T-helper 2 cell treated with Interferon-gamma antibody and Interleukin-4, amounts not matched to agents 5 μg/mL and 100 μg/mL, for 36 hours (primary cell): Measurements from ENCODE around the gene TMEM63C.

Experiments used
- DNase-seq: peaks from one replicate; pipeline ENCODE4 v3.0.0; 2021; ENCODE audit warnings: low spot score
- H3K27ac Mint-ChIP-seq: one replicate; pipeline ENCODE4 v1.8.0; 2021; ENCODE audit warnings: mild to moderate bottlenecking, mixed read lengths
- H3K27me3 Mint-ChIP-seq: one replicate; pipeline ENCODE4 v1.8.0; 2021; ENCODE audit warnings: low read depth, mixed read lengths
- H3K36me3 Mint-ChIP-seq: one replicate; pipeline ENCODE4 v1.8.0; 2021; ENCODE audit warnings: low read depth, mixed read lengths
- H3K4me1 Mint-ChIP-seq: one replicate; pipeline ENCODE4 v1.8.0; 2021; ENCODE audit warnings: low read depth, mixed read lengths
- H3K4me3 Mint-ChIP-seq: one replicate; pipeline ENCODE4 v1.8.0; 2022; ENCODE audit warnings: mild to moderate bottlenecking, moderate library complexity, mixed read lengths
- H3K9me3 Mint-ChIP-seq: one replicate; pipeline ENCODE4 v1.8.0; 2021; ENCODE audit warnings: mixed read lengths

Gene TMEM63C

DNA sequence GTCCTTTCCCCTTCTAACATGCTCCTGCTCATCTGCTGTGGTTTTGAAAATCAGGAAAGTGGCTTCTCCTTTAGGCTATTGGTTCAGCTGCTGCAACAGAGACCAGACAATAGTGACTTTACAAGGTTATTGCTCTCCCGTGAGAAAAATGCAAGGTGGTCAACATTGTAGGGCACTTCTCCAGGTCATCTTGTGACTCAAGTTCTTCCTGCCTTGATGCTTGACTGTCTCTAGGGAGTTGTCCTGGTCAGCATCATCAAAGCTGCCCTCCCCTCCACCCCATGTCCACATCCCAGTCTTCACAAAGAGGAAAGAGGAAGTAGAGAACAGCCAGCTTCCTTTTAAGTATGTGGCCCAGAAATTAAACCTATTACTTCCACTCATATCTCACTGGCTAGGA, 3.9 kb upstream of the TMEM63C start:
- no peak for DNase-seq
- Mint-ChIP-seq H3K9me3 (no peaks in the 10 kb centered on the region), H3K36me3 (no peaks in the 10 kb centered on the region), H3K27ac (no peak overlapping the region), H3K4me1 (peaks cover 4% of the 10 kb centered on the region), H3K27me3 (peaks cover 21% of the 10 kb centered on the region), H3K4me3 (no peak overlapping the region)

DNA sequence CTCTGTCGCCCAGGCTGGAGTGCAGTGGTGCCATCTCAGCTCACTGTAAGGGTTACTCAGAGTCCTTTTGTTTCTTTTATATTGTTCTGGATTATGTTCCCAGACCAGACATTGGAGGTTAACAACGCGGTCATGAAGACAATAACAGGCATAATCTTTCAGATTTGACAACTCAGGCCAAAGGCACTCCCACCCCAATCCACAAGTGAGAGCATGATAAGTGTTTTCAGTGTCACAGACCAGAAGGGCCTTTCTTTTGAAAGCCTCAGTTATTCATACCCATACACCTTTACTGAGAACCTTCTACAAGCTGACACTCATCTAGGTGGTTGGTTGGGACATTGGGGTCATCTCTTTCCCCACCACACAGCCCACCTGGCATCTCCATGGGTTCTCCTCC, 2.9 kb upstream of the TMEM63C start:
- Mint-ChIP-seq H3K27me3 (peaks cover 21% of the 10 kb centered on the region), H3K4me3 (no peak overlapping the region), H3K4me1 (peaks cover 4% of the 10 kb centered on the region), H3K9me3 (no peaks in the 10 kb centered on the region), H3K27ac (peak overlapping the region; percentile 8), H3K36me3 (no peaks in the 10 kb centered on the region)
- DNase-seq: no peak

DNA sequence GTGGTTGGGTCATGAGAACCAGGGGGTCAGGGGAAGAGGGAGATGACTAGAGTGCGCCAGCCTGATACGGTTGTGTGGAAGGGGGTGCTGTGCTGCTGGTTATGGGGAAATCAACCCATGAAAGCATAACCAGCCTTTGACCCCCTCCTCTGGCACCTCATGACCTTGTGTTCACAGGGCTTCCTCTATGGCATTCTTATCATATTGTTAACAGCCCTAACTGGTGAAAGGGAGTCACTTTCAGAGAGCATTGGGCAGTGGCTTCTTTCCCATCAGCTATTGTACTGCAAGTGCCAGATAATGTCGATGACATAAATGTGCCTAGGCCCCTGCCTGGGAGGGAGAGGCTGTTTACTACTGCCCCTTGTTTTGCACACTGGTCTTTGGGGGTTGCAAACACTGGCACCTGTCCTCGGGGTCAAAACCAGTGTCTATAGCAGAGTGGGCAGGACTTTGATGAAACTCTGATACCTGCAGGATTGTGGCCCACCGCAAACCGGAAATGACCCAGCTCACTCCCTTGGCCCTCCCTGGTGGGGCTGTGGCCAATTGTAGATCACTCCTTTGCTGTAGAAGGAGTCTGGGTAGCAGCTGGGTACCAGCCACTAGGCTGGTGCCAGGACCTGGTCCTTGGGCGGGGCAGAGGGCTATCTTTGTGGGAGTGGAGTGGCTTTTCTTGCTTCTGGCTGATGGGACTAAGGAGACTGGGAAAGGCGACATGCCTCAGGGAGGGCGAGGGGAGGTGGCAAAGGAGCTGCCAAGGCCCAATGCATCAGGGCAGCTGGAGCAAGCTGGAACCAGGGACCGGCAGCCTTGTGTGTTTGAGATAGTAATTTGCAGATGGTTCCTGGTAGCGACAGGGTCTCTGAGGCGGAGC, 634 bp upstream of the TMEM63C start:
- Mint-ChIP-seq H3K27ac (no peak overlapping the region), H3K4me1 (peaks cover 4% of the 10 kb centered on the region), H3K27me3 (peaks cover 21% of the 10 kb centered on the region), H3K36me3 (no peaks in the 10 kb centered on the region), H3K9me3 (no peaks in the 10 kb centered on the region), H3K4me3 (peak overlapping the region; percentile 58)
- no peak for DNase-seq

DNA sequence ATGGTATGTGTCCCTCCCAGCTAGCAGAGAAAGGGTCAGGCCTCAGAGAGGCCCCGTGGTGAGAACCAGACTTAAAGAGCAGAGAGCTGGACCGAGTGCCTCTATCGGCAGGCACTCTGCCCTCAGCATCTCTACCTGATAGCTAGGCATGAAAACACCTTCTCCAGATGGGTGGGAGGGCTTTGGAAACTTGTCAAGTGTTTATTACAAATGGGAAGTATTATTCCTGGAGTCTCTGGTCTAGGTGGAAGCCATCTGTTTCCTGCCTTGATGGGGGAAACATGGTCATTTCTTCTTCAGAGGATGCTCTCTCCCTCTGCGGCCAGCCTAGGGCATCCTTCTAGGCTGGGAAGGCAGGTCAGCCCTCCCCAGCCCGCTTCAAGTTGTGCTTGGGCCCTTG, 2.3 kb downstream of the TMEM63C start:
- Mint-ChIP-seq H3K36me3 (no peaks in the 10 kb centered on the region), H3K27ac (no peak overlapping the region), H3K9me3 (no peaks in the 10 kb centered on the region), H3K4me3 (no peak overlapping the region), H3K27me3 (peaks cover 18% of the 10 kb centered on the region), H3K4me1 (peaks cover 4% of the 10 kb centered on the region)
- DNase-seq: no peak

DNA sequence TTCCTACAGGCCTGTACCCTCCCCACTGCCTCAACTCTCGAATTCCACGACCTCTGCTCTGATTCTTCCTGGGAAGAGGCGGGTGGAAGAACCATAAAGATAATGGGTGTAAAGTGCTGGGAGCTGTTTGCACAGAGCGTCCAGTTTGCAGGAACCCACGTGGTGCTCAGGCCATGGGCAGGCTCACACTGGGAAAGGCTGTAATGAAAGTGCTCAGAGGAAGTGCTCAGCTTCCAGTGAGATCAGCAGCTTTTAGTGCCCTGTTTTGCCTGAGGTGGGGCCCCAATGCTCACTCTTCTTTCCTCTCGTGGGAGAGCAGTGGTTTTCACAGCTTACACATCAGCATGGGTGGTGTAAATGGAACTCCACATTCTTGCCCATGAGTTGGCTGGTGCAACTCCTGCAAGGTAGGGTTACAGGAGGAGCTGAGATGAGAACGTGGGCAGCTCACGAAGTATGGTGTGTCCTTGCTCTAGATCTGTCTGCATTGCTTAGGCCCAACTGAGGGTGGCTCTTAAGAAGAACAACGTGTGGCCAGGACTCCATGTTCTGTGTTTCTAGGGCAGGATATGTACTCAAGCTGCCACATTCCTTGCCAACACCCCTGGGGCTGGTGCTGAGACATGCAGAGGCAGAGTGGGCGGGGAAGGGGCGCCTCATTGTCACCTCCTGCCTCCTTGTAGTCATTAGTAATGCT, 2.9 kb downstream of the TMEM63C start:
- Mint-ChIP-seq H3K9me3 (no peaks in the 10 kb centered on the region), H3K4me1 (peaks cover 4% of the 10 kb centered on the region), H3K4me3 (peak overlapping the region; percentile 29), H3K36me3 (no peaks in the 10 kb centered on the region), H3K27ac (no peak overlapping the region), H3K27me3 (peaks cover 22% of the 10 kb centered on the region)
- no peak for DNase-seq

DNA sequence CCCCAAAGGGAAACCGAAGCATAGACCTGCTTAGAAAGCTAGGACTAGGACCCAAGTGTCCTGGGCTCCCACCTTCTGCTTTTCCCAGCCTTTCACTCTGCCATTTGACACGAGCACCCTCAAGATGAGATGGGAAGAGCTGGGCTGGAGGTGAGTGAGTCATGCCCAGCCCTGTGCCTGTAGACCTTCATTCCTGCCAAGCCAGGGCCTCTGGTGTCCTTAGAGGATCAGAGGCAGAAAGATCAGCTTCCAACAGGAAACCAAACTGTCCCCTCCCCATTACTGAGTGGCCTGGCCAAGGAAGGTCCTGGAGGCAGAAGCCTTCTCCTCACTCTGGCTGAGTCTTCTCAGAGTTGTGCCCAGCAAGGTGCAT, 3.5 kb downstream of the TMEM63C start:
- H3K36me3 Mint-ChIP-seq: no peaks in the 10 kb centered on the region
- H3K4me3 Mint-ChIP-seq: no peak overlapping the region
- H3K27me3 Mint-ChIP-seq: peaks cover 22% of the 10 kb centered on the region
- H3K9me3 Mint-ChIP-seq: no peaks in the 10 kb centered on the region
- peaks cover 4% of the 10 kb centered on the region for H3K4me1 Mint-ChIP-seq
- H3K27ac Mint-ChIP-seq: no peak overlapping the region
- DNase-seq: no peak

DNA sequence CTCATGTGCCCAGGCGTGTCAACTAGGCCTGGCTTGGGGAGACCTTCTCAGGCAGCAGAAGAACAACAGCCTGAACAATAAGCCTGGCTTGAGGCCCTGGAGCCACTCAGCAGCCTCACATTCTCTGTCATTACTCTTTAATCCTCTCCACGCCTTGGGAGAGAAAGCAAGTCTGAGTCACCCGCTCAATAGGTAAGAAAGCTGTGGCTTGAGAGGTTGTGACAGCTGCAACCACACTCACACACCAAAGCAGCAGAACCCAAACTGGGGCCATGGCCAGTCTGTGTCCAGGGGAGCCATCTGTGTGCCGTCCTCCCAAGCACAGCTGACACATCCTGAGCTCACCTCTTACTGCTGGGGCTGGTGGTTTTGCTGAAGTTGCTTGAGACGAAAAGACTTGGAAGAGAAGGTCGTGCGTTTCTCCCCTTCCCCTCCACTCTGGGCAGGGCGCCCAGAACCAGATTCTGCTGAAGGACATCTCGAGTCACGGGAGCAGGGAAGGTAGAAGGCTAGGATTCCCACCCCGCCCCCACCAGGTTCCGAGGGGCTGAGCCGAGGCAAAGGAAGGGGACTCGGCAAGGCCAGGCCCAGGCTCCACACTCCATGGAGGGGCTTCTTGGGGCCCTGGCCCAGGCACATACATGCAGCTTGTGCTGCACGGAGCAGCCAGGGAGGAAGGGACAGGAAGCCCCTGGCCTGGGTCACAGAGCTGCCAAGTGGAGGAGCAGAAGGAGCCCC, 5.5 kb downstream of the TMEM63C start:
- Mint-ChIP-seq H3K27me3 (peaks cover 15% of the 10 kb centered on the region), H3K4me3 (no peak overlapping the region), H3K27ac (no peak overlapping the region)

DNA sequence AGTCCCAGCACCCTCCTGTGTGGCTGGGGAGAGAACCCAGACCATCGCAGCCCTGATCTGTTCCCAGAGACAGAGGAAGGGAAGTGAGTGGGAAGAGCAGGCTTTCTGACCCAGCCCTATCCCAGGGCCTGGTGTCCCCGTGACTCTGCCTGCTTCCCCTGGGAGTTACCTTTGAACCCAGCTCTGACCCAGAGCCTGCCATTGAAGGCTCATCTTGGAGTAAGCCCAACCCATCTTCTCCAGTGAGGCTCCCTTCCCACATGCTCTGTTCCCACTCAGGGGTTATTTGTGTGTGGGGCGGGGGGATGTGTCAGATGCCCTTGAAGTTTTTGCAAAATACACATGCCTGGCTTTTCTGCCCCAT, 6.0 kb downstream of the TMEM63C start:
- no peak for DNase-seq
- no peak overlapping the region for H3K27ac Mint-ChIP-seq
- no peaks in the 10 kb centered on the region for H3K36me3 Mint-ChIP-seq
- H3K9me3 Mint-ChIP-seq: no peaks in the 10 kb centered on the region
- H3K4me1 Mint-ChIP-seq: no peaks in the 10 kb centered on the region
- H3K27me3 Mint-ChIP-seq: peaks cover 15% of the 10 kb centered on the region
- H3K4me3 Mint-ChIP-seq: no peak overlapping the region

More for the DNA sequence above, 5.5 kb downstream of the TMEM63C start:
- H3K4me1 Mint-ChIP-seq: no peaks in the 10 kb centered on the region
- H3K9me3 Mint-ChIP-seq: no peaks in the 10 kb centered on the region
- DNase-seq: no peak
- no peaks in the 10 kb centered on the region for H3K36me3 Mint-ChIP-seq

DNA sequence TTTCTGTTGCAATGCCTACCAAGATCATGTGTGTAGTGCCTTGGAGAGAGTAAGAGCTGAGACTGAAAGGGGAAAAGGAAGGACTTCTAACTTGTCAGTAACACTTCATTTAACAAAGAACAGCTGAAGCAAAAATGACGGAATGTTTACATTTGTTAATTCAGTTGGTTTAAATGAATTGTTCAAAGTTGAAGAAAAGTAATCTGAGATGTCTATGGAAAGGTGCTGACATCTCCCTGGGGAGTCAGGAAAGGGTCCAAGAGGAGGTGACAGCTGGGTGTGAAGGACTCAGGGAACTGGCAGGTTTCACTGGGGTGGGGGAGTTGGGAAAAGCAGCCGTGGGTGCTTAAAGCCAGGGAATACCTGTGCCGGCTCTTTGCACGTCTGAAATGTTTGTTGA, 7.9 kb downstream of the TMEM63C start:
- Mint-ChIP-seq H3K36me3 (no peaks in the 10 kb centered on the region), H3K9me3 (no peaks in the 10 kb centered on the region), H3K4me3 (no peak overlapping the region), H3K27ac (no peak overlapping the region), H3K27me3 (peaks cover 11% of the 10 kb centered on the region), H3K4me1 (no peaks in the 10 kb centered on the region)
- no peak for DNase-seq

DNA sequence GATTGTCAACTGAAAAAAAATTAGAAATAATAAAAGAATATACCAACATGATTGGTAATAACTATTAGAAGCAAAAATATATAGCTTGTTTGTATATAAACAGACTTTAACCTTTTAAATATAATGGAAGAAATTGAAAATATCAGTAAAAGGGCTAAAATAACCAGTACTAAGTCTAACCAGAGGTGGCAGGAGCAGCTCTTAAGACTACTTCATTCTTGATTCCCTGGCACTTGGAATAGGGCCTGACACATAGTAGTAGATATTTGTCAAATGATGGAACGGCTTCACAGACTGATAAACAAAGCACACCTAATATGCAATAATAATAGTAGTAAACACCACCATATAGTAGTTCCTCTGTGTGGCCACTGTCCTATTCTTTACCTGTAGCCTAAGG, 9.4 kb downstream of the TMEM63C start:
- H3K27ac Mint-ChIP-seq: no peak overlapping the region
- no peaks in the 10 kb centered on the region for H3K36me3 Mint-ChIP-seq
- no peaks in the 10 kb centered on the region for H3K4me1 Mint-ChIP-seq
- no peaks in the 10 kb centered on the region for H3K9me3 Mint-ChIP-seq
- H3K4me3 Mint-ChIP-seq: no peak overlapping the region
- H3K27me3 Mint-ChIP-seq: peaks cover 11% of the 10 kb centered on the region
- no peak for DNase-seq

DNA sequence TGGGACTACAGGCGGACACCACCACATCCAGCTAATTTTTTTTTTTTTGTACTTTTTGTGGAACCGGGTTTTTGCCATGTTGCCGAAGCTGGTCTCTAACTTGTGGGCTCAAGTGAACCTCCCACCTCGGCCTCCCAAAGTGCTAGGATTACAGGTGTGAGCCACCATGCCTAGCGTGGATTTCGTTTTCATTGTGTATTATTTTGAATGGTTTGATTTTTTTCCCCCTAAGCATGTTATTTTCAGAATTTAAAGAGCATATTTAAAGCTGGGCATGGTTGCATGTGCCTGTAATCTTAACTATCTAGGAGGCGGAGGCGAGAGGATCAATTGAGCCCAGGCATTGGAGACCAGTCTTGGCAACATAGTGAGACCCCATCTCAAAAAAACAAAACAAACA, 13.1 kb downstream of the TMEM63C start:
- no peaks in the 10 kb centered on the region for H3K9me3 Mint-ChIP-seq

DNA sequence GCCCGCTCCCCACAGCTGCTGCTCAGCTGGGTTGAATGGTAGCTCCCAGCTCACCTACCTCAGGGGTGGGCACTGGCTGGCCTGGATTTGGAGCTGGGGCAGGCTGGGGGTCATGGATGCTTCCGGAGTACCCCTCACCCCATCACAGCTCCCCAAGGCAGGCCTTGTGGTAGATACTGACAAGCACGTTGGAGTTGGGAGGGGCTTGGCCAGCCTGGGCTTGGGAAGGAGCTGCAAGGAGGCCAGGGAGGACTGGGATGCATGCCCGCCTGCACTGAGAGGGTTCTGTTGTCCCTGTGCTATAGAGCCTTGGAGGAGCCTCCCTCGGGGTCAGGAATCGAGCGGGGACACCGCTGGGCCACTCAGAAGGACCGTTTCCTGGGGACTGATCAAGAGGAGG, 14.2 kb downstream of the TMEM63C start:
- Mint-ChIP-seq H3K27ac (no peak overlapping the region), H3K36me3 (no peaks in the 10 kb centered on the region), H3K4me3 (no peak overlapping the region), H3K4me1 (no peaks in the 10 kb centered on the region), H3K27me3 (no peaks in the 10 kb centered on the region), H3K9me3 (no peaks in the 10 kb centered on the region)
- DNase-seq: no peak

More for the DNA sequence above, 13.1 kb downstream of the TMEM63C start:
- DNase-seq: no peak
- no peaks in the 10 kb centered on the region for H3K36me3 Mint-ChIP-seq
- no peaks in the 10 kb centered on the region for H3K4me1 Mint-ChIP-seq
- H3K27ac Mint-ChIP-seq: no peak overlapping the region
- H3K4me3 Mint-ChIP-seq: no peak overlapping the region
- H3K27me3 Mint-ChIP-seq: peaks cover 3% of the 10 kb centered on the region

DNA sequence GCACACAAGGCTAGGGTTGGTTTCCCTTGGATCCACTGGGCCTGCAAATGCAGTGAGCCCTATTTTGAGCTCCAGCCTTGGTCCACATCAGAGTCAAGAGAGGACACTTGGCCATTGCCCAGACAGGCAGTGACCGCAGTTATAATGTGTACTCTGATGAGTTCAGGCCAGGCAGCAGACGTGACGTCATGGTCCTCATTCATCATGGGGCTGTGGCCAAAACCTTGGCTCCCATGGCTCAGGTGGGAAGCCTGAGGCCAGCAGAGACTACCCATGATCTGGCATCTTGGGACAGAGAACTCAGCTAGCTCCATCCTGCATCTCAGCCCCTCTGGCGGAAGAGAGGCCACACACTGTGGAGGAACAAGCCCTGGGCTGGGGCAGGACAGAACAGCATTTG, 16.4 kb downstream of the TMEM63C start:
- no peak overlapping the region for H3K4me3 Mint-ChIP-seq
- H3K9me3 Mint-ChIP-seq: no peaks in the 10 kb centered on the region
- no peak for DNase-seq
- no peaks in the 10 kb centered on the region for H3K36me3 Mint-ChIP-seq
- H3K4me1 Mint-ChIP-seq: no peaks in the 10 kb centered on the region
- no peak overlapping the region for H3K27ac Mint-ChIP-seq
- no peaks in the 10 kb centered on the region for H3K27me3 Mint-ChIP-seq

DNA sequence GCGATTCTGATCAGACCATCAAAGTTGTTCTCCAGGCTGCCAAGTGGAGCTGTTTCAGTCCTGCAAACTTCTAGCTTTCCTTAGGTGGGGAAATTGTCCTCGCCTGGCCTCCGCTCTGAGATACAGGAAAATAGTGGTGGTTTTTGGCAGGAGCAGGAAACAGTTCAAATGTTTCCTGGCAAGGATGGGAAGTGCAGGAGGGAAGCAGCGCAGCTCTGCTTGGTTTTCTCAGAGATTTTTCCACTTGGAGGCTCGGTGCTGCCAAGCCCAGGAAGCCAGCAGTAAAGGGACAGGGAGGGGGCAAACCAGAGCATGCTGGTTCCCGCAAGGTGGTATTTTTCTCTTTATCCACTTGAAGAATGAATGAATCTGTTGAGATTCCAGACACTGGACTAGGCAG, 17.0 kb downstream of the TMEM63C start:
- Mint-ChIP-seq H3K9me3 (no peaks in the 10 kb centered on the region), H3K27me3 (no peaks in the 10 kb centered on the region), H3K36me3 (no peaks in the 10 kb centered on the region), H3K27ac (no peak overlapping the region), H3K4me3 (no peak overlapping the region), H3K4me1 (no peaks in the 10 kb centered on the region)
- no peak for DNase-seq
